ENCODE data around the gene CNOT6. TPM values are rescaled to one million over a fixed set of nuclear protein-coding genes. Genes with fewer than 3 reads are reported as not detected.

The CNOT6 gene
- polyA plus RNA-seq, 1 of the 3 experiments (the other 2 are of a cell fraction): 17.1 TPM

- no peaks in the 10 kb centered on the region; the same call in 1 of the 2 replicates for H3K27me3 ChIP-seq (ENCODE audit: insufficient read depth)
- H3K4me1 ChIP-seq (ENCODE audit: control insufficient read depth in 1 of 2, insufficient read depth in 2 of 2, low read depth in 1 of 2, low read length in 1 of 2): no peaks in the 10 kb centered on the region
- no peak overlapping the region for H3K9ac ChIP-seq
- H3K27ac ChIP-seq (ENCODE audit: low read depth in 2 of 2, low read length in 1 of 2): no peak overlapping the region
- POLR2A ChIA-PET: no interaction called here
- no peak overlapping the region for H3K4me2 ChIP-seq
- H3K79me2 ChIP-seq (ENCODE audit: insufficient read depth): no peaks in the 10 kb centered on the region
- TF ChIP-seq MAX (IDR thresholded peaks at IDR 0.05; ENCODE audit: low read depth) (no peak), NFIC (IDR thresholded peaks at IDR 0.05; ENCODE audit: borderline replicate concordance) (no peak), SIN3A (IDR thresholded peaks at IDR 0.05; ENCODE audit: borderline replicate concordance, low read depth, low read length) (no peak), TCF12 (IDR thresholded peaks at IDR 0.05) (no peak), ELF1 (IDR thresholded peaks at IDR 0.05) (no peak), POLR2AphosphoS5 (IDR thresholded peaks at IDR 0.05; ENCODE audit: low read depth, low read length) (no peak), MXI1 (IDR thresholded peaks at IDR 0.05; ENCODE audit: low read depth, low read length) (no peak), FOSL2 (IDR thresholded peaks at IDR 0.05; ENCODE audit: borderline replicate concordance, low read depth) (no peak), SMC3 (IDR thresholded peaks at IDR 0.05; ENCODE audit: low read depth, low read length) (no peak), JUND (IDR thresholded peaks at IDR 0.05) (no peak), YY1 (IDR thresholded peaks at IDR 0.05; ENCODE audit: low read depth) (no peak), TAF1 (IDR thresholded peaks at IDR 0.05; ENCODE audit: borderline replicate concordance, low read depth, low read length) (no peak), RXRA (IDR thresholded peaks at IDR 0.05; ENCODE audit: borderline replicate concordance, low read depth) (no peak), GATA2 (CRISPR knock-in tag; IDR thresholded peaks at IDR 0.05) (no peak), MEF2A (IDR thresholded peaks at IDR 0.05; ENCODE audit: borderline replicate concordance, low read depth) (no peak), EP300 (IDR thresholded peaks at IDR 0.05; ENCODE audit: borderline replicate concordance in 1 of 2, low read depth in 1 of 2, low read length in 1 of 2) (no peak)
- TF ChIP-seq, protein P1, sequence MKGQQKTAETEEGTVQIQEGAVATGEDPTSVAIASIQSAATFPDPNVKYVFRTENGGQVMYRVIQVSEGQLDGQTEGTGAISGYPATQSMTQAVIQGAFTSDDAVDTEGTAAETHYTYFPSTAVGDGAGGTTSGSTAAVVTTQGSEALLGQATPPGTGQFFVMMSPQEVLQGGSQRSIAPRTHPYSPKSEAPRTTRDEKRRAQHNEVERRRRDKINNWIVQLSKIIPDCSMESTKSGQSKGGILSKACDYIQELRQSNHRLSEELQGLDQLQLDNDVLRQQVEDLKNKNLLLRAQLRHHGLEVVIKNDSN (IDR thresholded peaks at IDR 0.05; ENCODE audit: borderline replicate concordance, low read depth): no peak
- TF ChIP-seq, protein P2, sequence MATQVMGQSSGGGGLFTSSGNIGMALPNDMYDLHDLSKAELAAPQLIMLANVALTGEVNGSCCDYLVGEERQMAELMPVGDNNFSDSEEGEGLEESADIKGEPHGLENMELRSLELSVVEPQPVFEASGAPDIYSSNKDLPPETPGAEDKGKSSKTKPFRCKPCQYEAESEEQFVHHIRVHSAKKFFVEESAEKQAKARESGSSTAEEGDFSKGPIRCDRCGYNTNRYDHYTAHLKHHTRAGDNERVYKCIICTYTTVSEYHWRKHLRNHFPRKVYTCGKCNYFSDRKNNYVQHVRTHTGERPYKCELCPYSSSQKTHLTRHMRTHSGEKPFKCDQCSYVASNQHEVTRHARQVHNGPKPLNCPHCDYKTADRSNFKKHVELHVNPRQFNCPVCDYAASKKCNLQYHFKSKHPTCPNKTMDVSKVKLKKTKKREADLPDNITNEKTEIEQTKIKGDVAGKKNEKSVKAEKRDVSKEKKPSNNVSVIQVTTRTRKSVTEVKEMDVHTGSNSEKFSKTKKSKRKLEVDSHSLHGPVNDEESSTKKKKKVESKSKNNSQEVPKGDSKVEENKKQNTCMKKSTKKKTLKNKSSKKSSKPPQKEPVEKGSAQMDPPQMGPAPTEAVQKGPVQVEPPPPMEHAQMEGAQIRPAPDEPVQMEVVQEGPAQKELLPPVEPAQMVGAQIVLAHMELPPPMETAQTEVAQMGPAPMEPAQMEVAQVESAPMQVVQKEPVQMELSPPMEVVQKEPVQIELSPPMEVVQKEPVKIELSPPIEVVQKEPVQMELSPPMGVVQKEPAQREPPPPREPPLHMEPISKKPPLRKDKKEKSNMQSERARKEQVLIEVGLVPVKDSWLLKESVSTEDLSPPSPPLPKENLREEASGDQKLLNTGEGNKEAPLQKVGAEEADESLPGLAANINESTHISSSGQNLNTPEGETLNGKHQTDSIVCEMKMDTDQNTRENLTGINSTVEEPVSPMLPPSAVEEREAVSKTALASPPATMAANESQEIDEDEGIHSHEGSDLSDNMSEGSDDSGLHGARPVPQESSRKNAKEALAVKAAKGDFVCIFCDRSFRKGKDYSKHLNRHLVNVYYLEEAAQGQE (IDR thresholded peaks at IDR 0.05; ENCODE audit: low read depth, low read length): no peak
- TF ChIP-seq, protein P3, sequence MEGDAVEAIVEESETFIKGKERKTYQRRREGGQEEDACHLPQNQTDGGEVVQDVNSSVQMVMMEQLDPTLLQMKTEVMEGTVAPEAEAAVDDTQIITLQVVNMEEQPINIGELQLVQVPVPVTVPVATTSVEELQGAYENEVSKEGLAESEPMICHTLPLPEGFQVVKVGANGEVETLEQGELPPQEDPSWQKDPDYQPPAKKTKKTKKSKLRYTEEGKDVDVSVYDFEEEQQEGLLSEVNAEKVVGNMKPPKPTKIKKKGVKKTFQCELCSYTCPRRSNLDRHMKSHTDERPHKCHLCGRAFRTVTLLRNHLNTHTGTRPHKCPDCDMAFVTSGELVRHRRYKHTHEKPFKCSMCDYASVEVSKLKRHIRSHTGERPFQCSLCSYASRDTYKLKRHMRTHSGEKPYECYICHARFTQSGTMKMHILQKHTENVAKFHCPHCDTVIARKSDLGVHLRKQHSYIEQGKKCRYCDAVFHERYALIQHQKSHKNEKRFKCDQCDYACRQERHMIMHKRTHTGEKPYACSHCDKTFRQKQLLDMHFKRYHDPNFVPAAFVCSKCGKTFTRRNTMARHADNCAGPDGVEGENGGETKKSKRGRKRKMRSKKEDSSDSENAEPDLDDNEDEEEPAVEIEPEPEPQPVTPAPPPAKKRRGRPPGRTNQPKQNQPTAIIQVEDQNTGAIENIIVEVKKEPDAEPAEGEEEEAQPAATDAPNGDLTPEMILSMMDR (IDR thresholded peaks at IDR 0.05): no peak
- no peaks in the 10 kb centered on the region for H3K9me3 ChIP-seq
- H3K4me3 ChIP-seq (ENCODE audit: low read depth in 2 of 2, low read length in 1 of 2): no peak overlapping the region
- DNase-seq: no peak
- no peaks in the 10 kb centered on the region for H3F3A ChIP-seq (replicated peaks; ENCODE audit: insufficient read depth)
- H2AFZ ChIP-seq (ENCODE audit: low read depth): no peak overlapping the region
- H3K9me2 ChIP-seq: no peaks in the 10 kb centered on the region
- H4K20me1 ChIP-seq (ENCODE audit: insufficient read depth): no peaks in the 10 kb centered on the region
- 56% methylated on average over 11 of the region's 15 CpGs for WGBS (ENCODE audit: low lambda C conversion rate)
- H3K36me3 ChIP-seq (replicated peaks in 1 of 2; ENCODE audit: control insufficient read depth in 1 of 2, insufficient read depth in 2 of 2, low read length in 1 of 2): no peaks in the 10 kb centered on the region
- CTCF ChIA-PET: interaction anchor here (1.8 kb wide), 1 partner anchor 13 kb away, joined by 4 read pairs; no protein-coding TSS in a partner anchor
Observed at GRCh38 chr5:180612683-180613082, 118.5 kb downstream of the CNOT6 start.
